ENCODE measurements around the gene FRMD6.

FRMD6 gene

DNA sequence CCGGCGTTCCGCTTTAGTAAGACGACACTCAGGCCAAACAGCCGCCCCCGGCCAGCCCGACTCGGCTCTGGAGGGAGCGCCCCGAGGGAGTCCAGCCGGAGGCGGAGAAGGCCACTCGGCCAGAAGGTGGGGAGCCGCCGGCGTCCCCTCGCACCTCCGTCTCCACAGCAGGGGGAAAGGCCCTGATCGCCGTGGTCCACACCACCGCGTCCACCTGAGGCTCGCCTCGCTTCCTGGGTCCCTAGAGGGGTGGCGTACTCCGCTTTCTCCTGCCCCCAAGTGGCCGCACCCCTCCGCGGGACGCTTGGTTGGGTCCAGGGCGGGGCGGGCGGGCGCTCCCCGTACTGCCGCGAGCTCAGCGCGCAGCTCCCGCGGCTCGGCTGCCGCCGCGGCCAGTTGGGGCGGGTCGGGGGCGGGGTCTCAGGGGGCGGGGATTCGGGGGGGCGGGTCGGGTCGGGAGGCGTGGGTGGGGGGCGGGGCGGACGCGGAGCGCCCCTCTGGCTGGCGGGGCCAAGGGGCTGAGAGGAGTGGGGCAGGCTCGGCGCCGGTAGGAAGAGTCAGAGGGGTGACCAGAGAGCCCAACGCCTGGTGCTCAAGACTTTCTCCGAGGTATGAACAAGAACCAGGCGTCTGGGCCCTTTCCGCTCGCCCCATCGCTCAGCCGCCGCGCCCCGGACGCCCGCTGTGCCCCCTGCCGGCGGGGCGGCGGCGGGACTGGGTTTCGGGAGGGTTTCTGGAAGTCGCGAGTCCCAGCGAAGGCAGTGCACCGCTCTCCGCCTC, at the start of gene FRMD6:
Gene FRMD6, plus strand, starts transcription at position 523 of the 780 bp plus-strand sequence. CDS start 37,927 bp downstream, outside the sequence.
- peak within 1 kb of the TSS; percentile 95 for H3K4me3 ChIP-seq (ENCODE audit: low read depth, low read length)
- DNase-seq (ENCODE audit: low read depth), result peak; percentile 70

- DNase-seq (ENCODE audit: low read depth), result no peak
- no peak overlapping the region for H3K4me3 ChIP-seq (ENCODE audit: low read depth, low read length)
Observed at GRCh38 chr14:51602310-51602709, 49.4 kb upstream of the FRMD6 start.

- H3K4me3 ChIP-seq (ENCODE audit: low read depth, low read length), result no peak overlapping the region
Observed at GRCh38 chr14:51603495-51603894, 48.2 kb upstream of the FRMD6 start.

DNA sequence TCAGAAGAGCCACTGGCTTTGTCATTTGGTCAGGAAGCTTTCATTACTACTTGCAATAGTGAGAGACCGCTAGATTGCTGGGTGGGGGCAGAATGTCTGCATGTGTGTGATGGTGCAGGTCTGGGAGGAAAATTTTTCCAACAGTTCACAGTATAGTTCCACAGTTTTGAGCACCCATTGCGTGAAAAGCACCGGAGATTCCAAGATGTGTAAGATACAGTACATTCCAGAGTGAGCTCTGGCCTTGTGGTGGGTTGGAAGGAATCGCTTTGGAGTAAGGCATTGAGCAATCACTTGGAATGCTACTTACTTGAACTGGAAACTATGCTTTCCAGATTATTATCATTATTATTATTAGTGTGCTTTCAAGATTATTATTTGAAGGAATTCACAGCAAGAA, 47.6 kb upstream of the FRMD6 start:
- no peak overlapping the region for H3K4me3 ChIP-seq (ENCODE audit: low read depth, low read length)

More at GRCh38 chr14:51603495-51603894, 48.2 kb upstream of the FRMD6 start:
- DNase-seq (ENCODE audit: low read depth), result no peak

DNA sequence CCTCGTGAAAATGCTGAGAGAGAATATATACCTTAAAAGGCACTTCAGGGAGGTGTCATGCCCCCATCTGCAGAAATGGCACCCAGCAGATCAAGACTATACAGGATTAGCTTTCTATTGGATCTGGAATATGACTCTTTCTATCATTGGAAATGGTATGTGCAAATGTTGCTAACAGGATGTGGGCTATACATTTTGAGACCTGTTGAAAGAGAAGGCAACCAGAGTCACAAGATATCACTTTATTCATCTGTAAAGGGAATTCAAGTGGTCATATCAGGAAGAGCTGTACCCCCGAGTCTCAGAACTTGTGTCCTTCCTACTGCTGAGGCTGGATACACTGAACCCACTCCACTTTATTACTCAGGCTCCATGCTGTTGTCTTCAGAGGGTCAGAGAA, 46.1 kb upstream of the FRMD6 start:
- H3K4me3 ChIP-seq (ENCODE audit: low read depth, low read length), result no peak overlapping the region
- DNase-seq (ENCODE audit: low read depth), result no peak

More for the DNA sequence above, 47.6 kb upstream of the FRMD6 start:
- peak; percentile 66 for DNase-seq (ENCODE audit: low read depth)

GRCh38 chr14:51607711-51608110, 44.0 kb upstream of the FRMD6 start:
- H3K4me3 ChIP-seq (ENCODE audit: low read depth, low read length), result no peak overlapping the region
- peak; percentile 67 for DNase-seq (ENCODE audit: low read depth)

- no peak for DNase-seq (ENCODE audit: low read depth)
Observed at GRCh38 chr14:51609251-51609954, 42.3 kb upstream of the FRMD6 start.

DNA sequence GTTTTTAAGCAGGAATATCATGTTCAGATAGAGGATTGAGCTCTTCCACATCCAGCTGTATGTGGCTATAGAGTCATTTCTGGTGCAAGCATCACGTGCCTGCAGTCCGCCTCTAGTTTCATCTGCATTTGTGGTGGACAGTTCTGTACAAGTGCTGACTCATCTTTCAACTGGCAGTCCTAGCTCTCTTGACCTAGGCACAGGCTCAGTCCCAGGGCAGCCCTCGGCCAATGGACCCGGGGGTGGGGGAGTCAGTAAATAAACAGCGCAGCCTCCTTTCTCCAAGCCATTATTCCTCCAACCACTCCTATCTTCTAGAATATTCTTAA, 41.8 kb upstream of the FRMD6 start:
- DNase-seq (ENCODE audit: low read depth), result no peak

More at GRCh38 chr14:51609251-51609954, 42.3 kb upstream of the FRMD6 start:
- H3K4me3 ChIP-seq (ENCODE audit: low read depth, low read length), result no peak overlapping the region

GRCh38 chr14:51610771-51611170, 40.9 kb upstream of the FRMD6 start:
- H3K4me3 ChIP-seq (ENCODE audit: low read depth, low read length), result no peak overlapping the region
- no peak for DNase-seq (ENCODE audit: low read depth)

More for the DNA sequence above, 41.8 kb upstream of the FRMD6 start:
- H3K4me3 ChIP-seq (ENCODE audit: low read depth, low read length), result no peak overlapping the region

DNA sequence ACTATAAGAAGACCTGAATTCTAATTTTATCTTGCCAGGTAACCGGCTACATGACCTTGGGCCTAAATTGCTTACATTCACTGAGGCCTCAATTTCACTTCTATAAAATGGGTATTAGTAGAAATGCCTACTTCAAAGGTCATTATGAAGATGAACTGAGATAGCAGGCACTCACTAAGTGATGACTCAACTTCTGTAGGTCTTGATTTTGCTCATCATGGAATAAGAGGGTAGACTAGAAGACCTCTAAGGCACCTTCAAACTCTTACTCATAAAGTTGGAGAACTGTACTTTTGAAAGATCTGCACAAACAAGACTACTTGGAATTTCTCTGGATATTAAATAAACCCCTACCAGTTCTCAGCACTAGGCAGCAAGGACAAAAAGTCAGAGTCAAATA, 39.3 kb upstream of the FRMD6 start:
- no peak overlapping the region for H3K4me3 ChIP-seq (ENCODE audit: low read depth, low read length)
- DNase-seq (ENCODE audit: low read depth), result no peak

GRCh38 chr14:51613416-51613815, 38.3 kb upstream of the FRMD6 start:
- DNase-seq (ENCODE audit: low read depth), result no peak
- H3K4me3 ChIP-seq (ENCODE audit: low read depth, low read length), result no peak overlapping the region

DNA sequence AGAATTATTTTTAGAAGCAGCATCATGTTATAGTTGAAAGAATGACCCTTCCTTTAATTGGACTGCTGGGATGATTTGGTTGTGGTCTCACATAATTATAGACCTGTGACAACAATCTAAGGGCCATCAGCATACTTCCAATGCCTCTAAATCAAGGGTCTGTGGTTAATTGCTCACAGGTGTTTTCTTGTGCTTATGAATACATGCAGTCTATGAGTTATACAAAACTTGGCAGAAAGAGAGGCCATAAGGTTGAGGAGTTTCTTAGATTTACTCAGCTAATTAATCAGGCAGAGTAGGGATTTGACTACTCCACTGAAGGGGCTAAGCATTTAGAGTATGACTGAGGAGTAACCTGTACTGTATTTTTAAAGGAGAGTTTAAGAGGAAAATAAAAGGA, 37.0 kb upstream of the FRMD6 start:
- no peak for DNase-seq (ENCODE audit: low read depth)

GRCh38 chr14:51616256-51616655, 35.5 kb upstream of the FRMD6 start:
- no peak for DNase-seq (ENCODE audit: low read depth)
- no peak overlapping the region for H3K4me3 ChIP-seq (ENCODE audit: low read depth, low read length)

More for the DNA sequence above, 37.0 kb upstream of the FRMD6 start:
- no peak overlapping the region for H3K4me3 ChIP-seq (ENCODE audit: low read depth, low read length)

GRCh38 chr14:51616724-51617409, 34.8 kb upstream of the FRMD6 start:
- peak; percentile 83 for DNase-seq (ENCODE audit: low read depth)
- H3K4me3 ChIP-seq (ENCODE audit: low read depth, low read length), result no peak overlapping the region

GRCh38 chr14:51619561-51619960, 32.1 kb upstream of the FRMD6 start:
- no peak for DNase-seq (ENCODE audit: low read depth)
- H3K4me3 ChIP-seq (ENCODE audit: low read depth, low read length), result no peak overlapping the region

DNA sequence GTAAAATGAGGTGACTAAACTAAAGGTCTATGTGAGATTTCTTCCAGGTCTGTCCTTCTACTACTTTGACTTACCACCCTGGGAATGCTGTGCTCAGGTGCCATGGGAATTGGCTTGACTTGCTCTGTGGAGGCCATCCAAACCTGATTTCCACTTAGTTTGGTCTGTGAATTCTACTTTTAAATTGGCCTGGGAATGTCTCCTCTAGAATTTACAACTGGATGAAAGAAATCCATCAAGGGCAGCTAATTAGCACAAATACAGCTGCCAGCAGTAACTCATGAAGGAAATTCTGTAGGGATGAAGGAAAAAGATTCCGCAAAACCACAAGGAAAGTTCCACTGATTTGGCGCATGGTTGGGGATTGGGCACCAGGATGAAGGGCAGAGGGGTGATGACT, 31.7 kb upstream of the FRMD6 start:
- DNase-seq (ENCODE audit: low read depth), result no peak
- H3K4me3 ChIP-seq (ENCODE audit: low read depth, low read length), result no peak overlapping the region

GRCh38 chr14:51621654-51622053, 30.1 kb upstream of the FRMD6 start:
- no peak overlapping the region for H3K4me3 ChIP-seq (ENCODE audit: low read depth, low read length)
- DNase-seq (ENCODE audit: low read depth), result no peak

DNA sequence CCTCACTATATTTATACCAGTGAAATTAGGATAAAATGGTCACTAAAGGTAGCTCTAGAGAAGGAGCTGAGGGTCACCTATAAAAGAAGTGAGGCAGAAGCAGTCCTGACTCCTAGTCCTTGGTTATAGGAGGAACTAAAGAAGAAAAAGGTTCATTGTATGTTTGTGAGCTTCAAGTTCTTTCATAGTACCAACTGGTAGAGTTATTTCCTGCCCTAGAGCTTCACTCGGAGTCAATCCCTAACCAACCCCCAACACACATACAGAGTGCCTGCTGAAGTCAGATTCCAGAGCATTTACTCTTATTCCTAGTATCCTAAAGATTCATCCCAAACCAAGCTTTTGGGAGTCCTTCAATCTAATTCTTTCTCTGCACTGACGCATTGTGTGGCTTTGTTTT, 29.3 kb upstream of the FRMD6 start:
- H3K4me3 ChIP-seq (ENCODE audit: low read depth, low read length), result no peak overlapping the region
- no peak for DNase-seq (ENCODE audit: low read depth)

DNA sequence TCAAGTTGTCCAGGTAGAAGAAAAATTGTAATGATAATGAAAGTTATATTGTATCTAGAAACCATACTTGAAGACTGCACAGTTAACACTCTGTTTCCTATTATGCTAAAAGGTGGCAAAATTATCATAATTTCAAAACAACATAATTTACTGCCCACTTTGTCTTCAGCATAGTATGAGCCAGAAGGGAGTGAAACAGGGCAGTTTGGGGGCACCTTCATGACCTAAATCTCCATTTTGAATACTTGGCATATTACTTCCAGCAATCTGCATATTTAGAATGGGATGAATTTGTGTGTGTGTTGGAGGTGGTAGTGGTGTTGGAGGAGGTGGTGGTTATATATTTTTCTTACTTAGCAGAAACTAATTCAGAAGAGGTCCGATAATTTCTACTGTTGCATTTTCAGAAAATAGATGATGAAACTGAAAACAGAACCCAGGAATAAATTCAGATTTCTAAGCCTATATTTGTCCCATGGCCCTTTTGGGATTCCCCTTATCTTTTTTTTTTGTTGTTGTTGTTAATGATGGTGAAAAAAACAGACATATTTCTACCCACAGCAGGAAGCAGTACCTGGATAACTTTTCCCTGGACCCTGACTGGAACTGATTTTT, 26.6 kb upstream of the FRMD6 start:
- H3K4me3 ChIP-seq (ENCODE audit: low read depth, low read length), result no peak overlapping the region
- DNase-seq (ENCODE audit: low read depth), result no peak

DNA sequence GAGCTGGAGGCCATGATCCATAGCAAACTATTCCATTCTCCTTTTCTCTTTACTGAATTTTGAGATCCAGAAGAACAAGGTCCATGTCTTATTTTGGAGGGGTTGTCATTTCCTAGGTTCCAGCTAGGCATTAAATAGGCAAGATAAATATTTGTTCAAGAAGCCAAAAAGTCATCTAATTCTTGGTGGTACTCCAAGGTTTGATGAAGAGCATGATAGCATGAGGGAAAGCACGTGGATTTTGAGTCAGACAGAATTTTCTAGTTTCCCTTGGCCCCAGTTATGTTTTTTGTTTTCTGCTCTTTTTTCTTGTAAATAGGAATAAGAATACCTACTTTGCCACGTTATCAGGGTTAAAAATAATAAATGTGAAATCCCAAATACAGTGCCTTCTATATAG, 25.5 kb upstream of the FRMD6 start:
- DNase-seq (ENCODE audit: low read depth), result no peak
- H3K4me3 ChIP-seq (ENCODE audit: low read depth, low read length), result no peak overlapping the region

Data from skeletal muscle cell (primary cell).